Liver (tissue), 9 donors: ENCODE measurements around the gene SNAP25. TPM values are rescaled to one million over a fixed set of nuclear protein-coding genes. Genes with fewer than 3 reads are reported as not detected.

Experiments
- DNase-seq: peaks from one replicate; pipeline ENCODE4 v3.0.0-alpha.2; 2017; ENCODE audit warnings: low spot score
- H3K27ac ChIP-seq, 2 donors: one replicate each; pipeline ENCODE4 v1.7.0; 2013; ENCODE audit warnings: inconsistent platforms in 2 of 2, low read length in 2 of 2, control low read depth in 1 of 2, low read depth in 1 of 2, mild to moderate bottlenecking in 1 of 2
- H3K27me3 ChIP-seq, 4 donors: one replicate each; pipeline versions ENCODE4 v1.6.1 to v1.7.0; 2013; ENCODE audit warnings: low read length in 3 of 4, inconsistent platforms in 1 of 4, mild to moderate bottlenecking in 1 of 4, moderate library complexity in 1 of 4; ENCODE audit not compliant: control insufficient read depth in 4 of 4, insufficient read depth in 4 of 4
- H3K36me3 ChIP-seq, 4 donors: one replicate each; pipeline versions ENCODE4 v1.6.1 to v1.7.0; 2013; ENCODE audit warnings: low read length in 3 of 4, mild to moderate bottlenecking in 3 of 4, low read depth in 1 of 4, moderate library complexity in 1 of 4; ENCODE audit not compliant: control insufficient read depth in 4 of 4, insufficient read depth in 3 of 4
- H3K4me1 ChIP-seq, 4 donors: one replicate each; pipeline versions ENCODE4 v1.6.1 to v1.7.0; 2013; ENCODE audit warnings: low read length in 3 of 4, mild to moderate bottlenecking in 3 of 4, moderate library complexity in 1 of 4; ENCODE audit not compliant: control insufficient read depth in 4 of 4, insufficient read depth in 4 of 4
- H3K4me3 ChIP-seq, 3 donors: one replicate each; pipeline versions ENCODE4 v1.6.1 to v1.7.0; 2013; ENCODE audit warnings: low read length in 3 of 3, control low read depth in 1 of 3, low read depth in 1 of 3, mild to moderate bottlenecking in 1 of 3
- H3K9ac ChIP-seq, 2 donors: one replicate each; pipeline ENCODE4 v1.7.0; 2013; ENCODE audit warnings: low read length in 2 of 2, mild to moderate bottlenecking in 2 of 2, moderate library complexity in 2 of 2, control low read depth in 1 of 2, low read depth in 1 of 2
- H3K9me3 ChIP-seq, 4 donors: one replicate each; pipeline versions ENCODE4 v1.6.1 to v1.7.0; 2013; ENCODE audit warnings: low read length in 3 of 4; ENCODE audit not compliant: control insufficient read depth in 4 of 4
- ATF3 ChIP-seq: IDR thresholded peaks from 2 replicates; pipeline ENCODE4 v1.6.1; 2016; ENCODE audit warnings: antibody characterized with exemption
- CTCF ChIP-seq: fragments of 150-350 bp; IDR thresholded peaks from 2 replicates; pipeline ENCODE4 v1.5.1; 2017; ENCODE audit warnings: improper control_type of control experiment, low read depth, low read length; ENCODE audit not compliant: missing input control
- EGR1 ChIP-seq, 2 donors: IDR thresholded peaks; 2 replicates each; pipeline ENCODE4 v1.6.1; 2016 to 2018; ENCODE audit warnings: antibody characterized with exemption in 2 of 2, low read depth in 2 of 2
- FOXA1 ChIP-seq: IDR thresholded peaks from 2 replicates; pipeline ENCODE4 v1.6.1; 2016; ENCODE audit warnings: antibody characterized with exemption
- FOXA2 ChIP-seq: IDR thresholded peaks from 2 replicates; pipeline ENCODE4 v1.6.1; 2016; ENCODE audit warnings: antibody characterized with exemption
- GABPA ChIP-seq, 2 donors: IDR thresholded peaks in 1 of 2; conservative IDR thresholded peaks in 1 of 2; 2 replicates each; pipeline ENCODE4 v1.6.1; 2016; ENCODE audit warnings: antibody characterized with exemption in 2 of 2, mild to moderate bottlenecking in 1 of 2, moderate library complexity in 1 of 2
- HNF4A ChIP-seq, 2 donors: conservative IDR thresholded peaks; 2 replicates each; pipeline ENCODE4 v1.6.1; 2016; ENCODE audit warnings: antibody characterized with exemption in 2 of 2, mild to moderate bottlenecking in 2 of 2
- HNF4G ChIP-seq: IDR thresholded peaks from 2 replicates; pipeline ENCODE4 v1.6.1; 2016; ENCODE audit warnings: antibody characterized with exemption
- JUND ChIP-seq, 2 donors: IDR thresholded peaks; 2 replicates each; pipeline ENCODE4 v1.6.1; 2016; ENCODE audit warnings: antibody characterized with exemption in 2 of 2
- MAX ChIP-seq: IDR thresholded peaks from 2 replicates; pipeline ENCODE4 v1.6.1; 2016; ENCODE audit warnings: antibody characterized with exemption
- NR2F2 ChIP-seq: IDR thresholded peaks from 2 replicates; pipeline ENCODE4 v1.6.1; 2016; ENCODE audit warnings: antibody characterized with exemption
- RAD21 ChIP-seq, 2 donors: IDR thresholded peaks; 2 replicates each; pipeline ENCODE4 v1.6.1; 2016; ENCODE audit warnings: antibody characterized with exemption in 2 of 2, mild to moderate bottlenecking in 2 of 2
- REST ChIP-seq: IDR thresholded peaks from 2 replicates; pipeline ENCODE4 v1.6.1; 2016; ENCODE audit warnings: antibody characterized with exemption, mild to moderate bottlenecking
- RXRA ChIP-seq, 2 donors: IDR thresholded peaks; 2 replicates each; pipeline ENCODE4 v1.6.1; 2017 to 2018; ENCODE audit warnings: antibody characterized with exemption in 2 of 2, mild to moderate bottlenecking in 1 of 2
- SP1 ChIP-seq: IDR thresholded peaks from 2 replicates; pipeline ENCODE4 v1.6.1; 2018; ENCODE audit warnings: antibody characterized with exemption, mild to moderate bottlenecking
- TAF1 ChIP-seq: conservative IDR thresholded peaks from 2 replicates; pipeline ENCODE4 v1.6.1; 2016; ENCODE audit warnings: antibody characterized with exemption, mild to moderate bottlenecking
- YY1 ChIP-seq: IDR thresholded peaks from 2 replicates; pipeline ENCODE4 v1.6.1; 2016; ENCODE audit warnings: antibody characterized with exemption, mild to moderate bottlenecking
- ZBTB33 ChIP-seq: IDR thresholded peaks from 2 replicates; pipeline ENCODE4 v1.6.1; 2016; ENCODE audit warnings: antibody characterized with exemption
- WGBS: extraction: QIAGEN DNeasy Blood & Tissue Kit; methylation state at CpG from one replicate; pipeline ENCODE4 v1.1.7; 2013; 5-methylcytosine and 5-hydroxymethylcytosine counted together
- polyA plus RNA-seq, 2 donors: library from polyadenylated mRNA; stranded (reverse) in 1 of 2; unstranded in 1 of 2; fragments of 200-250 nt in 1 of 2; fragments of >200 nt in 1 of 2; fragmentation: Nextera tagmentation in 1 of 2; extraction: Ambion mirVana in 1 of 2; gene quantifications; one replicate each; pipeline versions ENCODE4 v1.2.1 to v1.2.3, GENCODE V29; 2013 to 2015
- total RNA-seq, 2 donors: library from RNA; depleted of rRNA; stranded (reverse); fragments of >200 nt; gene quantifications; one replicate each; pipeline ENCODE4 v1.2.3, GENCODE V29; 2014
- donor health status: healthy.
- donor health status: healthy.
- donor health status: healthy.
- donor health status: healthy.
- donor health status: healthy.

SNAP25 gene
- total and polyA plus RNA-seq, 4 donors = 0.32 to 2.7 (median 0.56) TPM

GRCh38 chr20:10352934-10353824 lies 134.5 kb downstream of the SNAP25 start:
- 49% methylated on average over 6 of the region's 6 CpGs for WGBS
- H3K9me3 ChIP-seq = no peaks in the 10 kb centered on the region
- no peak overlapping the region for H3K27ac ChIP-seq
- H3K4me1 ChIP-seq = peaks cover 0 to 6% (median 0%) of the 10 kb centered on the region in 4 donors
- TF ChIP-seq CTCF (no peak), GABPA (IDR thresholded peaks at IDR 0.05 in 1 of 2, conservative IDR thresholded peaks at IDR 0.05 in 1 of 2) (no peak), YY1 (no peak), RAD21 (IDR thresholded peaks at IDR 0.05) (no peak), FOXA1 (no peak), TAF1 (no peak)
- H3K4me3 ChIP-seq = no peak overlapping the region
- no peaks in the 10 kb centered on the region for H3K36me3 ChIP-seq
- H3K9ac ChIP-seq = no peak overlapping the region
- H3K27me3 ChIP-seq = no peaks in the 10 kb centered on the region
- DNase-seq = no peak

- Histone ChIP-seq H3K9me3 (no peaks in the 10 kb centered on the region), H3K4me1 (peaks cover 0 to 8% (median 3%) of the 10 kb centered on the region in 4 donors), H3K9ac (no peak overlapping the region), H3K36me3 (no peaks in the 10 kb centered on the region), H3K27ac (no peak overlapping the region), H3K4me3 (no peak overlapping the region), H3K27me3 (no peaks in the 10 kb centered on the region)
- no peak for TF ChIP-seq HNF4A (conservative IDR thresholded peaks at IDR 0.05)
- no peak for TF ChIP-seq FOXA2
- TF ChIP-seq ATF3 = no peak
- no peak for TF ChIP-seq CTCF
- no peak for TF ChIP-seq RAD21 (IDR thresholded peaks at IDR 0.05)
- no peak for TF ChIP-seq MAX
- no peak for TF ChIP-seq RXRA (IDR thresholded peaks at IDR 0.05)
- TF ChIP-seq EGR1 (IDR thresholded peaks at IDR 0.05; ENCODE audit: low read depth in 2 of 2) = no peak
- TF ChIP-seq SP1 = no peak
- no peak for TF ChIP-seq ZBTB33
- no peak for TF ChIP-seq HNF4G
- no peak for TF ChIP-seq REST
- TF ChIP-seq TAF1 = no peak
- TF ChIP-seq GABPA (IDR thresholded peaks at IDR 0.05 in 1 of 2, conservative IDR thresholded peaks at IDR 0.05 in 1 of 2) = no peak
- TF ChIP-seq NR2F2 = no peak
- TF ChIP-seq FOXA1 = no peak
- no peak for TF ChIP-seq JUND (IDR thresholded peaks at IDR 0.05)
- no peak for TF ChIP-seq YY1
- 96% methylated on average over 1 of the region's 1 CpG for WGBS
- no peak for DNase-seq
Measured at GRCh38 chr20:10356628-10357027, 138.0 kb downstream of the SNAP25 start.
